Gastroesophageal sphincter (tissue), 3 donors: ENCODE results near the gene SETD1A.

Source experiments
- CTCF ChIP-seq, 4 experiments: fragments of 200-600 bp in 2 of 4; fragments of 450-650 bp in 2 of 4; sonication (generic) in 1 of 4; IDR thresholded peaks; one replicate each; pipeline ENCODE4 v1.5.1; 2017 to 2019; ENCODE audit warnings: antibody characterized with exemption in 4 of 4, mild to moderate bottlenecking in 2 of 4, moderate library complexity in 2 of 4
- POLR2A ChIP-seq, 2 donors: fragments of 450-650 bp; IDR thresholded peaks; one replicate each; pipeline ENCODE4 v1.6.1; 2017; ENCODE audit warnings: antibody characterized with exemption in 2 of 2, mild to moderate bottlenecking in 2 of 2, moderate library complexity in 1 of 2

DNA sequence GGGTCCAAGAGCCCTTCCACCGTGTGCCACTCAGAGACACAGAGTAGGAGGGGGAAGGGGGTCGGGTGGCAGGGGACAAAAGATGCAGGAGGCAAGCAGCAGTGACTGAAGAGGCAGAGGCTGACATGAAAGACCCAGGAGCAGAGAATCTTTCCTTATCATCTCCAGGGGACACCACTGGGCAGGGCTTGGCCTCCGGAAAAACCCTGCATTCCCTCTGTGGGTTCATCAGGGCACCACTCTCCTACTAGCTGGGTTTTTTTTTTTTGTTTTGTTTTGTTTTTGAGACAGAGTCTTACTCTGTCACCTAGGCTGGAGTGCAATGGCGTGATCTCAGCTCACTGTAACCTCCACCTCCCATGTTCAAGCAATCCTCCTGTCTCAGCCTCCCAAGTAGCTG, 73.7 kb downstream of the SETD1A start:
- TF ChIP-seq CTCF (IDR thresholded peaks at IDR 0.05): no peak
- no peak for TF ChIP-seq POLR2A (IDR thresholded peaks at IDR 0.05)
